Body of pancreas (tissue), 4 donors: ENCODE results near the gene BOC. TPM values are rescaled to one million over a fixed set of nuclear protein-coding genes. Genes with fewer than 3 reads are reported as not detected.

ENCODE experiments used
- ATAC-seq: fragments of 150-250 bp; one replicate; pipeline ENCODE4 v1.9.1; 2016
- DNase-seq, 4 donors: peaks; one replicate each; pipeline ENCODE4 v3.0.0-alpha.2; 2019
- H3K27ac ChIP-seq, 4 donors: fragments of 200-600 bp; sonication (generic); 1 replicate in 3 of 4; 2 replicates in 1 of 4; pipeline versions ENCODE4 v1.5.1 to v1.6.1; 2016 to 2019; ENCODE audit warnings: mild to moderate bottlenecking in 1 of 4, mixed read lengths in 1 of 4, moderate library complexity in 1 of 4
- H3K27me3 ChIP-seq, 2 donors: fragments of 200-600 bp; sonication (generic); one replicate each; pipeline ENCODE4 v1.6.0; 2016; ENCODE audit warnings: mild to moderate bottlenecking in 1 of 2
- H3K36me3 ChIP-seq, 2 donors: fragments of 200-600 bp; sonication (generic); replicated peaks in 1 of 2; 2 replicates each; pipeline ENCODE4 v1.5.1; 2016; ENCODE audit warnings: low read depth in 2 of 2; ENCODE audit not compliant: insufficient read depth in 1 of 2
- H3K4me1 ChIP-seq: fragments of 200-600 bp; sonication (generic); one replicate; pipeline ENCODE4 v1.6.0; 2016
- H3K4me3 ChIP-seq, 2 donors: fragments of 200-600 bp; sonication (generic); 1 replicate in 1 of 2; 2 replicates in 1 of 2; pipeline ENCODE4 v1.5.1; 2016 to 2019
- H3K9me3 ChIP-seq, 3 donors: fragments of 200-600 bp; sonication (generic); 1 replicate in 2 of 3; 2 replicates in 1 of 3; pipeline ENCODE4 v1.5.1; 2016
- POLR2A ChIP-seq, 3 donors: fragments of 450-650 bp; IDR thresholded peaks; one replicate each; pipeline ENCODE4 v1.6.1; 2016; ENCODE audit warnings: antibody characterized with exemption in 3 of 3, mild to moderate bottlenecking in 2 of 3
- WGBS, 2 donors: methylation state at CpG; one replicate each; pipeline ENCODE4 v1.1.5; 2017; 5-methylcytosine and 5-hydroxymethylcytosine counted together
- intact Hi-C: fragments of 100-400 bp; cut with DNase I; formaldehyde crosslinking; loops from one replicate; pipeline ENCODE4 v1.15.1; 2023
- total RNA-seq, 2 donors: library from RNA; depleted of rRNA; stranded (reverse); fragments of >200 nt; gene quantifications; one replicate each; pipeline ENCODE4 v1.1.0, GENCODE V29; 2016
- TF ChIP-seq, protein P1 (sequence below), 7 experiments: fragments of 450-650 bp in 4 of 7; fragments of 200-600 bp in 3 of 7; sonication (generic) in 3 of 7; IDR thresholded peaks; one replicate each; pipeline ENCODE4 v1.5.1; 2016 to 2019; ENCODE audit warnings: antibody characterized with exemption in 7 of 7

Gene BOC
- total RNA-seq, 2 donors from 2014 or later, result 22.7 to 29.6 TPM

DNA sequence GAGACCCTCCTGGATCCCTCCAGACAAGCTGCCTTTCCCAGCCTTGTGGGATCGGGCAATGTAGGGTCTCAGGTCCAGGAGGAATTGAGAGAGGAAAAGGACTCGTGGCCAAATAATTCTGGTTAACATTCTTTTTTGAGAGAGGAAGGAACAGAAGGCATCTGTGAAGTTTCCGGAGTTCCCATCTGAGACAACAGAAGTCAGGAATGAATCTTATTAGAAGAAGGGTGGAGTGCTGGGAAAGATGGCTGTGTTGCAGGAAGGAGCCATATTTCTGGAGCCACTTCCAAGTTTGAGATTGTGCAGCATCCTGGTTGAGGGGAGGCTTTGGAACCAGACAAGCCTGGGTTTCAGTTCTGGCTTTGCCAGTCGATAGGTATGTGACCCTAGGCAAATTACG, 9.4 kb downstream of the BOC start:
- no peak overlapping the region for H3K27ac ChIP-seq
- no peaks in the 10 kb centered on the region for H3K9me3 ChIP-seq
- WGBS, 2 donors, result 76% methylated on average over 5 of the region's 5 CpGs
- no peaks in the 10 kb centered on the region for H3K36me3 ChIP-seq
- H3K4me1 ChIP-seq, result peaks cover 5% of the 10 kb centered on the region
- H3K4me3 ChIP-seq, result no peak overlapping the region
- TF ChIP-seq, protein P1, sequence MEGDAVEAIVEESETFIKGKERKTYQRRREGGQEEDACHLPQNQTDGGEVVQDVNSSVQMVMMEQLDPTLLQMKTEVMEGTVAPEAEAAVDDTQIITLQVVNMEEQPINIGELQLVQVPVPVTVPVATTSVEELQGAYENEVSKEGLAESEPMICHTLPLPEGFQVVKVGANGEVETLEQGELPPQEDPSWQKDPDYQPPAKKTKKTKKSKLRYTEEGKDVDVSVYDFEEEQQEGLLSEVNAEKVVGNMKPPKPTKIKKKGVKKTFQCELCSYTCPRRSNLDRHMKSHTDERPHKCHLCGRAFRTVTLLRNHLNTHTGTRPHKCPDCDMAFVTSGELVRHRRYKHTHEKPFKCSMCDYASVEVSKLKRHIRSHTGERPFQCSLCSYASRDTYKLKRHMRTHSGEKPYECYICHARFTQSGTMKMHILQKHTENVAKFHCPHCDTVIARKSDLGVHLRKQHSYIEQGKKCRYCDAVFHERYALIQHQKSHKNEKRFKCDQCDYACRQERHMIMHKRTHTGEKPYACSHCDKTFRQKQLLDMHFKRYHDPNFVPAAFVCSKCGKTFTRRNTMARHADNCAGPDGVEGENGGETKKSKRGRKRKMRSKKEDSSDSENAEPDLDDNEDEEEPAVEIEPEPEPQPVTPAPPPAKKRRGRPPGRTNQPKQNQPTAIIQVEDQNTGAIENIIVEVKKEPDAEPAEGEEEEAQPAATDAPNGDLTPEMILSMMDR (IDR thresholded peaks at IDR 0.05), result no peak
- TF ChIP-seq POLR2A (IDR thresholded peaks at IDR 0.05), result no peak
- intact Hi-C loops, result no loop called here
- no peak for ATAC-seq
- H3K27me3 ChIP-seq, result no peaks in the 10 kb centered on the region
- DNase-seq, result no peak

DNA sequence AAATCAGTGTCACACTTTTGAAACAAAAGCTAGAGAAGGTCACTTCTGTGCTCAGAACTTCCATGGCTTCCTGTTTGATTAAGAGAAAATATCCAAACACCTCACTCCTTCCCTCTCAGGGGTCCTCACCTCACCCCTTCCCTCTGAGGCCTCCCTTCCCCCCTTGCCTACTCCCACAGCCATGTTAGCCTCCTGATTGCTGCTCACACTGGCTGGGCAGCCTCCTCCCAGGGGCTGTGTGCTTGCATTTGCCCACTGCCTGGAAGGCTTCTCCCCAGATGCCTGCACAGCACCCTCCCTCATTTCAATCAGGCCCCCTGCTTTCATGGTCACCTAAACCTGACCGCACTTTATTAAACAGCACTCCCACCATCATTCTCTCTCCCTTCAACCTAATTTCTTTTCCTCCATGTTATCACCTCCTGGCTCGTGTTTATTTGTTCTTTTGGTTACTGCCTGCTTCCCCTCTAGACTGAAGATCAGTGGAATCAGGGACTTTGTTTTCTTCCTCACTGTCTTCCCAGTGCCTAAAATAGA, 10.4 kb downstream of the BOC start:
- no peaks in the 10 kb centered on the region for H3K9me3 ChIP-seq
- H3K27me3 ChIP-seq, result no peaks in the 10 kb centered on the region
- ATAC-seq (no peak), DNase-seq (no peak)
- TF ChIP-seq, protein P1 (IDR thresholded peaks at IDR 0.05), result no peak
- TF ChIP-seq POLR2A (IDR thresholded peaks at IDR 0.05), result no peak
- 65 to 70% methylated on average over 2 of the region's 2 CpGs for WGBS, 2 donors
- H3K4me1 ChIP-seq, result peaks cover 5% of the 10 kb centered on the region
- no peak overlapping the region for H3K4me3 ChIP-seq
- intact Hi-C loops, result no loop called here
- no peaks in the 10 kb centered on the region for H3K36me3 ChIP-seq
- H3K27ac ChIP-seq, result no peak overlapping the region

DNA sequence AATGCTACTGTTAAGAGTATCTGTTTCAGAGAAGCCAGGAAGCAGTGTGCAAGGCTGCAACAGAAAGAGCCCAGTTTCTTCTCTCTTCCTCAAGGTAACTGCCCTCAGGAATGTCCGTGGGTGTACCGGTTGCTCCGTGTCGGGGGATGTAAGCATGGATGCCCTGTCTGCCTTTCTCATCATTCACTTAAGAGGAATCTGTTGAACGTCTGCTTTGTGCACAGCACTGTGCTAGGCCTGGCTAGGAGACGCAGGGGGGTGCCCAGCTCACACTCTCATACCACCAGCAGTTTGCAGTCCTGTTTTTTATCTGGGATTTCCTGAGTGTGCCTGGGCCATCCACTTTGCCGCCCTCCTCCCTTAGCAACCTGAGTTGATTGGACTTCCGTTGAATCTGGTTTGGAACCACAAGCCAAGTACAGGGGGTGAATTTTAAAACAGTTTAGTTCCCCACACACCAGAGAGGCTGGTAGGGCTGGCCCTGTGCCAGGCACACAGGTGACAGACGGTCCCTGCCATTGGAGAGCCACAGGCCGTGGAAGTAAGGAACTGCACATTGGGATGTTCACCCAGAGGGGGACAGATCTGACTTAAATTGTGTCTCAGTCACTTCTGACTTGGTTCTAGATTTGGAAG, 11.2 kb downstream of the BOC start:
- ATAC-seq (no peak), DNase-seq (peak; percentile 37 to 79 (median 61))

DNA sequence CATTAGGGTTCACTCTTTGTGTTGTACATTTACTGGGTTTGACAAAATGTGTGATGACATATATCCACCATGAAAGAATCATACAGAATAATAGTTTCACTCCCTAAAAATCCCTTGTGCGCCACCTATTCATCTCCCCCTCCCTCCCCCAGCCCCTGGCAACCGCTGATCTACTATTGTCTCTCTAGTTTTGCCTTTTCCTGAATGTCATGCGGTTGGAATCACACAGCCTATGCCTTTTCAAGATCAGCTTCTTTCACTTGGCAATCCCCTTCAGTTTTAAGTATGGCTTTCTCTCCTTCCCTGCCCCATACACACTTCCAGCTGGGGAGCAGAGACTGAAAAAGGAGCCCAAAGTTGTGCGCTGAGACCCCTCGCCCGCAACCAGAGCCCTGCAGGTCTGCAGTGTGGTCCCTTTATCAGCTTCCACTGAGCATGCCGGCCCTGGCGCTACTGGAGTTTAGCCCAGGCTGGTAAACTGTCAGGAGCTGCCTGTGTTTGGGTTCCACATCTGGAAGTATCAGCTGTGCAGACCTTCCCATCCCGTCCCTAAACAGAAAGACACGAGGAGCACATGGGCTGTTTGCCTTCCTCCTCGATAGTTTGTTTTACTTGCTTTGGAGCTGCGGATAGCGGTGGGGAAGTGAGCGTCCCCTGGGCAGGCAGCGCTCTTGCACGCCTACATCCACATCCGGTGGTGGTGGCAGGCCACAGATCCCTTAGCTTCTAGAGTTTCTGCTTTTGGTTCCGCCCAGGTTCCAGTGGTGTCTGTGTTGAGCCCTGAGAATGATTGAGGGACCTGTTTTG, 12.3 kb downstream of the BOC start:
- Histone ChIP-seq H3K27me3 (no peaks in the 10 kb centered on the region), H3K4me1 (peaks cover 5% of the 10 kb centered on the region), H3K9me3 (no peaks in the 10 kb centered on the region), H3K4me3 (no peak overlapping the region), H3K36me3 (no peaks in the 10 kb centered on the region), H3K27ac (no peak overlapping the region)
- DNase-seq (no peak), ATAC-seq (no peak)
- 87 to 91% methylated on average over 18 of the region's 18 CpGs for WGBS, 2 donors
- TF ChIP-seq, protein P1 (IDR thresholded peaks at IDR 0.05), result no peak
- no peak for TF ChIP-seq POLR2A (IDR thresholded peaks at IDR 0.05)
- intact Hi-C loops, result no loop called here

More for the DNA sequence above, 11.2 kb downstream of the BOC start:
- 59 to 65% methylated on average over 10 of the region's 10 CpGs for WGBS, 2 donors
- Histone ChIP-seq H3K27ac (no peak overlapping the region), H3K4me1 (peaks cover 5% of the 10 kb centered on the region), H3K27me3 (no peaks in the 10 kb centered on the region), H3K4me3 (no peak overlapping the region), H3K36me3 (no peaks in the 10 kb centered on the region), H3K9me3 (no peaks in the 10 kb centered on the region)
- intact Hi-C loops, result no loop called here
- TF ChIP-seq, protein P1 (IDR thresholded peaks at IDR 0.05), result peak in 1 of 7 experiments; percentile 7
- TF ChIP-seq POLR2A (IDR thresholded peaks at IDR 0.05), result no peak
